Activated effector memory CD4-positive, alpha-beta T cell treated with Interleukin-2 at 50 U/mL for 16 hours (primary cell): Measurements from ENCODE around the gene CCDC9.
A peak's percentile ranks its signal among the peaks of the same experiment; 100 is the strongest.
"Not testable (repeated sequence)": the region's sequence is repeated elsewhere in the genome, so short reads cannot be mapped to it uniquely, and the experiment has no call there.

Source experiments
- DNase-seq: peaks from one replicate; pipeline ENCODE4 v3.0.0-alpha.2; 2020

Gene CCDC9

GRCh38 chr19:47261946-47262793 is 5.8 kb downstream of the CCDC9 start:
- not testable (repeated sequence) for DNase-seq

GRCh38 chr19:47264629-47265028 is 8.3 kb downstream of the CCDC9 start:
- DNase-seq: no peak

- no peak for DNase-seq
These were observed 10.1 kb downstream of the CCDC9 start for GRCh38 chr19:47266401-47266941.

GRCh38 chr19:47267350-47267759 is 11.0 kb downstream of the CCDC9 start:
- no peak for DNase-seq

GRCh38 chr19:47268028-47268427 is 11.7 kb downstream of the CCDC9 start:
- no peak for DNase-seq

GRCh38 chr19:47269596-47269995 is 13.3 kb downstream of the CCDC9 start:
- no peak for DNase-seq

- DNase-seq: no peak
These were observed 14.1 kb downstream of the CCDC9 start for GRCh38 chr19:47270408-47270807.

GRCh38 chr19:47271949-47272348 is 15.6 kb downstream of the CCDC9 start:
- DNase-seq: no peak

- no peak for DNase-seq
These were observed 16.4 kb downstream of the CCDC9 start for GRCh38 chr19:47272448-47273312.

GRCh38 chr19:47273313-47274070 is 17.2 kb downstream of the CCDC9 start:
- DNase-seq: peak; percentile 86

- peak; percentile 97 for DNase-seq
These were observed 18.0 kb downstream of the CCDC9 start, which contains the start of gene INAFM1 for GRCh38 chr19:47274071-47274890. INAFM1 (plus strand) TSS chr19:47274885; CDS start chr19:47274920, 35 bp downstream.

- DNase-seq: no peak
These were observed 18.8 kb downstream of the CCDC9 start for GRCh38 chr19:47274891-47275761.

- DNase-seq: no peak
These were observed 19.6 kb downstream of the CCDC9 start for GRCh38 chr19:47275791-47276461.

- DNase-seq: not testable (repeated sequence)
These were observed 20.2 kb downstream of the CCDC9 start for GRCh38 chr19:47276513-47276912.

- peak; percentile 24 for DNase-seq
These were observed 24.0 kb downstream of the CCDC9 start for GRCh38 chr19:47280183-47280797.

GRCh38 chr19:47283405-47284059 is 27.2 kb downstream of the CCDC9 start:
- DNase-seq: no peak

- no peak for DNase-seq
These were observed 28.1 kb downstream of the CCDC9 start for GRCh38 chr19:47284324-47284899.

GRCh38 chr19:47296036-47296435 is 39.7 kb downstream of the CCDC9 start:
- peak; percentile 43 for DNase-seq

- not testable (repeated sequence) for DNase-seq
These were observed 44.5 kb downstream of the CCDC9 start for GRCh38 chr19:47300867-47301266.
